Body of pancreas (tissue), 4 donors: Measurements from ENCODE around the gene POLRMT. TPM values are rescaled to one million over a fixed set of nuclear protein-coding genes. Genes with fewer than 3 reads are reported as not detected.

ENCODE experiments used
- ATAC-seq: fragments of 150-250 bp; one replicate; pipeline ENCODE4 v1.9.1; 2016
- DNase-seq, 4 donors: peaks; one replicate each; pipeline ENCODE4 v3.0.0-alpha.2; 2019
- H3K27ac ChIP-seq, 4 donors: fragments of 200-600 bp; sonication (generic); 1 replicate in 3 of 4; 2 replicates in 1 of 4; pipeline versions ENCODE4 v1.5.1 to v1.6.1; 2016 to 2019; ENCODE audit warnings: mild to moderate bottlenecking in 1 of 4, mixed read lengths in 1 of 4, moderate library complexity in 1 of 4
- H3K27me3 ChIP-seq, 2 donors: fragments of 200-600 bp; sonication (generic); one replicate each; pipeline ENCODE4 v1.6.0; 2016; ENCODE audit warnings: mild to moderate bottlenecking in 1 of 2
- H3K36me3 ChIP-seq, 2 donors: fragments of 200-600 bp; sonication (generic); replicated peaks in 1 of 2; 2 replicates each; pipeline ENCODE4 v1.5.1; 2016; ENCODE audit warnings: low read depth in 2 of 2; ENCODE audit not compliant: insufficient read depth in 1 of 2
- H3K4me1 ChIP-seq: fragments of 200-600 bp; sonication (generic); one replicate; pipeline ENCODE4 v1.6.0; 2016
- H3K4me3 ChIP-seq, 2 donors: fragments of 200-600 bp; sonication (generic); 1 replicate in 1 of 2; 2 replicates in 1 of 2; pipeline ENCODE4 v1.5.1; 2016 to 2019
- H3K9me3 ChIP-seq, 3 donors: fragments of 200-600 bp; sonication (generic); 1 replicate in 2 of 3; 2 replicates in 1 of 3; pipeline ENCODE4 v1.5.1; 2016
- CTCF ChIP-seq, 7 experiments: fragments of 450-650 bp in 4 of 7; fragments of 200-600 bp in 3 of 7; sonication (generic) in 3 of 7; IDR thresholded peaks; one replicate each; pipeline ENCODE4 v1.5.1; 2016 to 2019; ENCODE audit warnings: antibody characterized with exemption in 7 of 7
- POLR2A ChIP-seq, 3 donors: fragments of 450-650 bp; IDR thresholded peaks; one replicate each; pipeline ENCODE4 v1.6.1; 2016; ENCODE audit warnings: antibody characterized with exemption in 3 of 3, mild to moderate bottlenecking in 2 of 3
- whole genome bisulfite sequencing, 2 donors: methylation state at CpG; one replicate each; pipeline ENCODE4 v1.1.5; 2017; 5-methylcytosine and 5-hydroxymethylcytosine counted together
- intact Hi-C: fragments of 100-400 bp; cut with DNase I; formaldehyde crosslinking; loops from one replicate; pipeline ENCODE4 v1.15.1; 2023
- total RNA-seq, 2 donors: library from RNA; depleted of rRNA; stranded (reverse); fragments of >200 nt; gene quantifications; one replicate each; pipeline ENCODE4 v1.1.0, GENCODE V29; 2016

POLRMT gene
- total RNA-seq, 2 donors from 2014 or later = 25.4 to 46.1 TPM

GRCh38 chr19:577439-578392 is 55.6 kb downstream of the POLRMT start:
- ATAC-seq (no peak), DNase-seq (no peak)
- 91 to 94% methylated on average over 45 to 56 of the region's 66 CpGs for WGBS, 2 donors
- H3K27me3 ChIP-seq = no peaks in the 10 kb centered on the region
- H3K4me3 ChIP-seq = no peak overlapping the region
- no peak for TF ChIP-seq POLR2A (IDR thresholded peaks at IDR 0.05)
- no peak for TF ChIP-seq CTCF (IDR thresholded peaks at IDR 0.05)
- no peak overlapping the region for H3K27ac ChIP-seq
- intact Hi-C loops = no loop called here
- no peaks in the 10 kb centered on the region for H3K9me3 ChIP-seq
- peaks cover 39% of the 10 kb centered on the region for H3K4me1 ChIP-seq
- H3K36me3 ChIP-seq = peaks cover 8% of the 10 kb centered on the region in 2 donors

GRCh38 chr19:576768-577438 is 56.4 kb downstream of the POLRMT start:
- intact Hi-C loops = no loop called here
- no peak for DNase-seq

GRCh38 chr19:575527-576506 is 57.5 kb downstream of the POLRMT start:
- Histone ChIP-seq H3K27me3 (no peaks in the 10 kb centered on the region), H3K9me3 (no peaks in the 10 kb centered on the region), H3K4me1 (peaks cover 46% of the 10 kb centered on the region), H3K27ac (peak overlapping the region in 1 of 4 donors; percentile 15), H3K4me3 (no peak overlapping the region), H3K36me3 (no peaks in the 10 kb centered on the region)
- peak in 3 of 4 donors; percentile 28 to 60 (median 55) for DNase-seq
- TF ChIP-seq POLR2A (IDR thresholded peaks at IDR 0.05) (no peak), CTCF (IDR thresholded peaks at IDR 0.05) (no peak)
- 45 to 100% methylated on average over 1 to 38 of the region's 38 CpGs for WGBS, 2 donors
- intact Hi-C loops = no loop called here
- no peak for ATAC-seq

More at GRCh38 chr19:576768-577438, 56.4 kb downstream of the POLRMT start:
- H3K9me3 ChIP-seq = no peaks in the 10 kb centered on the region
- no peak for TF ChIP-seq CTCF (IDR thresholded peaks at IDR 0.05)
- no peak for TF ChIP-seq POLR2A (IDR thresholded peaks at IDR 0.05)
- H3K27ac ChIP-seq = no peak overlapping the region
- 84 to 93% methylated on average over 12 to 28 of the region's 28 CpGs for WGBS, 2 donors
- H3K36me3 ChIP-seq = peaks cover 5% of the 10 kb centered on the region in 2 donors
- no peaks in the 10 kb centered on the region for H3K27me3 ChIP-seq
- H3K4me3 ChIP-seq = no peak overlapping the region
- no peak for ATAC-seq
- peaks cover 39% of the 10 kb centered on the region for H3K4me1 ChIP-seq

- H3K27me3 ChIP-seq = no peaks in the 10 kb centered on the region
- no peak overlapping the region for H3K4me3 ChIP-seq
- no peaks in the 10 kb centered on the region for H3K36me3 ChIP-seq
- H3K4me1 ChIP-seq = peaks cover 47% of the 10 kb centered on the region
- DNase-seq = peak in 3 of 4 donors; percentile 26 to 57 (median 47)
- no peak for TF ChIP-seq POLR2A (IDR thresholded peaks at IDR 0.05)
- no peak for TF ChIP-seq CTCF (IDR thresholded peaks at IDR 0.05)
- peak overlapping the region in 3 of 4 donors; percentile 15 to 43 (median 42) for H3K27ac ChIP-seq
- intact Hi-C loops = no loop called here
- no peaks in the 10 kb centered on the region for H3K9me3 ChIP-seq
- no peak for ATAC-seq
- WGBS, 2 donors = 18 to 35% methylated on average over 2 to 32 of the region's 32 CpGs
Measured at GRCh38 chr19:574658-575526, 58.4 kb downstream of the POLRMT start.
